ENCODE results near the gene PLLP.

DNA sequence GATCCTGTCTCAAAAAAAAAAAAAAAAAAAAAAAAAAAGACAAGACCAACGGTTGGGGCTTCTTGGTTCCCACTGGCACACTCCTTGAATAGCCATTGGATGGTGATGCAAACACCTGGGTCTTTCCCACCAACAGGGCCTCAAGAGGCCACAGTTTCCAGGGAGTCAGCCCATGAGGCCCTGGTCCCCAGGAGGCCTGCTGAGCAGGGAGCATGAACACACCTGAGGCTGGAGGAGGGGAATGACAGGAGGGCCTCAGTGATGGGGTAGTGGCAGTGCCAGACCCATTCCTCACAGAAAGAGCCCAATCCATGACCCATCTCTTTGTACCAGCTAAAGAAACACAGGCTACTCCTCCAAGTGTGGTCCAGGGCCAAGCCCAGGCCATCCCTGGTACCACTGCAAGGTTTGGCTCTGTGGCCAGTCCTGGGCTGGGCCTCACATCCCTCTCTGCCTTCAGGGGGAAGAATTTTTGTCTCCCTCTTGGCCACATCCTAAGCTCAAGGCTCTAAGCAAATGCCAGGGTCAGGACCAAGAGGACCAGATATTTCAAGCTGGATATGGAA, 25.5 kb downstream of the PLLP start:
- TF ChIP-seq, protein P1, sequence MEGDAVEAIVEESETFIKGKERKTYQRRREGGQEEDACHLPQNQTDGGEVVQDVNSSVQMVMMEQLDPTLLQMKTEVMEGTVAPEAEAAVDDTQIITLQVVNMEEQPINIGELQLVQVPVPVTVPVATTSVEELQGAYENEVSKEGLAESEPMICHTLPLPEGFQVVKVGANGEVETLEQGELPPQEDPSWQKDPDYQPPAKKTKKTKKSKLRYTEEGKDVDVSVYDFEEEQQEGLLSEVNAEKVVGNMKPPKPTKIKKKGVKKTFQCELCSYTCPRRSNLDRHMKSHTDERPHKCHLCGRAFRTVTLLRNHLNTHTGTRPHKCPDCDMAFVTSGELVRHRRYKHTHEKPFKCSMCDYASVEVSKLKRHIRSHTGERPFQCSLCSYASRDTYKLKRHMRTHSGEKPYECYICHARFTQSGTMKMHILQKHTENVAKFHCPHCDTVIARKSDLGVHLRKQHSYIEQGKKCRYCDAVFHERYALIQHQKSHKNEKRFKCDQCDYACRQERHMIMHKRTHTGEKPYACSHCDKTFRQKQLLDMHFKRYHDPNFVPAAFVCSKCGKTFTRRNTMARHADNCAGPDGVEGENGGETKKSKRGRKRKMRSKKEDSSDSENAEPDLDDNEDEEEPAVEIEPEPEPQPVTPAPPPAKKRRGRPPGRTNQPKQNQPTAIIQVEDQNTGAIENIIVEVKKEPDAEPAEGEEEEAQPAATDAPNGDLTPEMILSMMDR (IDR thresholded peaks at IDR 0.05) = no peak
- no peak for TF ChIP-seq POLR2A (IDR thresholded peaks at IDR 0.05)

Data from sigmoid colon (tissue), 3 donors.